ENCODE results near the gene CREBZF.

- TF ChIP-seq CTCF (IDR thresholded peaks at IDR 0.05; ENCODE audit: insufficient read depth, low read length) (no peak), REST (IDR thresholded peaks at IDR 0.05; ENCODE audit: insufficient replicate concordance, low read depth) (no peak), GABPA (IDR thresholded peaks at IDR 0.05; ENCODE audit: low read depth) (no peak), POLR2AphosphoS5 (IDR thresholded peaks at IDR 0.05; ENCODE audit: low read depth) (no peak), SPI1 (IDR thresholded peaks at IDR 0.05; ENCODE audit: borderline replicate concordance, low read depth) (no peak)
Observed at GRCh38 chr11:85694385-85694980, 29.6 kb upstream of the CREBZF start.
